BJ (cell line): ENCODE results near the gene PKP3. TPM values are rescaled to one million over a fixed set of nuclear protein-coding genes. Genes with fewer than 3 reads are reported as not detected.

Source experiments
- CTCF ChIA-PET: fragments of 350-600 bp; formaldehyde crosslinking; extraction: SDS; loops from one replicate; lab custom pipeline; 2021; ENCODE audit warnings: antibody characterized with exemption, inconsistent platforms; lab: Yijun Ruan, JAX
- POLR2A ChIA-PET: fragments of 300-600 bp; sonication (Branson Sonifier 250); formaldehyde crosslinking; extraction: SDS; loops from one replicate; lab custom pipeline; 2021; ENCODE audit warnings: antibody characterized with exemption; lab: Charles Lee
- DNase-seq: peaks from one replicate; pipeline ENCODE4 v3.0.0-alpha.2; 2011; ENCODE audit warnings: low read depth
- H3K27me3 ChIP-seq: 2 replicates; pipeline ENCODE4 v1.6.0; 2011; ENCODE audit warnings: low read length; ENCODE audit not compliant: control insufficient read depth, insufficient read depth
- H3K36me3 ChIP-seq: 2 replicates; pipeline ENCODE4 v1.5.1; 2011; ENCODE audit warnings: low read length; ENCODE audit not compliant: control insufficient read depth, insufficient read depth
- H3K4me3 ChIP-seq: 2 replicates; pipeline ENCODE4 v1.5.1; 2011; ENCODE audit warnings: low read depth, mild to moderate bottlenecking, control low read depth, low read length
- polyA plus RNA-seq: library from polyadenylated mRNA; depleted of rRNA; stranded (reverse); fragments of >200 nt; gene quantifications from 2 replicates; pipeline ENCODE4 v1.2.3, GENCODE V29; 2011
- TF ChIP-seq, protein P1 (sequence below): IDR thresholded peaks from 2 replicates; pipeline ENCODE4 v1.5.1; 2011; ENCODE audit warnings: low read depth, mild to moderate bottlenecking, control low read depth, inconsistent platforms, low read length, moderate library complexity; ENCODE audit not compliant: insufficient read depth

The PKP3 gene
- polyA plus RNA-seq, 1 experiment = 0.86 TPM

DNA sequence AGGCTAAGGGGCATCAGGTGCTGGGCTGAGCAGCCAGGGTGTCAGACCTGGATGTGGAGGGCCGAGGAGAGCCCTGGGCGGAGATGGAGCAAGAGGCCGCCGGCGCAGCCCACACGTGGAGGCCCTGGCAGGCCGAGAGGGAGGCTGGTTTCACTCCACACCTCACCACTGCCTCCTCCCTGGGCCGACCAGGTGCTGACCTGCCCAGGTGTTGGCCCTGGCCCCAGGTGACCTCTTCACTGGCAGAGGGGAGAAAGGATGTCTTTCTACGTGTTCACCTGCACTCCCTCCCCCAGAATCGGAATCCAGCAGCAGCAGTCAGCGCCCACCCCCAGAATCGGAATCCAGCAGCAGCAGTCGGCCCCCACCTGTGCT, 47.0 kb downstream of the PKP3 start:
- DNase-seq = no peak
- POLR2A ChIA-PET = no interaction called here
- Histone ChIP-seq H3K27me3 (peaks cover 3% of the 10 kb centered on the region), H3K36me3 (no peaks in the 10 kb centered on the region), H3K4me3 (no peak overlapping the region)
- CTCF ChIA-PET = interaction anchor here (0.6 kb wide), 1 partner anchor 78 kb away, joined by 3 read pairs; no protein-coding TSS in a partner anchor
- TF ChIP-seq, protein P1, sequence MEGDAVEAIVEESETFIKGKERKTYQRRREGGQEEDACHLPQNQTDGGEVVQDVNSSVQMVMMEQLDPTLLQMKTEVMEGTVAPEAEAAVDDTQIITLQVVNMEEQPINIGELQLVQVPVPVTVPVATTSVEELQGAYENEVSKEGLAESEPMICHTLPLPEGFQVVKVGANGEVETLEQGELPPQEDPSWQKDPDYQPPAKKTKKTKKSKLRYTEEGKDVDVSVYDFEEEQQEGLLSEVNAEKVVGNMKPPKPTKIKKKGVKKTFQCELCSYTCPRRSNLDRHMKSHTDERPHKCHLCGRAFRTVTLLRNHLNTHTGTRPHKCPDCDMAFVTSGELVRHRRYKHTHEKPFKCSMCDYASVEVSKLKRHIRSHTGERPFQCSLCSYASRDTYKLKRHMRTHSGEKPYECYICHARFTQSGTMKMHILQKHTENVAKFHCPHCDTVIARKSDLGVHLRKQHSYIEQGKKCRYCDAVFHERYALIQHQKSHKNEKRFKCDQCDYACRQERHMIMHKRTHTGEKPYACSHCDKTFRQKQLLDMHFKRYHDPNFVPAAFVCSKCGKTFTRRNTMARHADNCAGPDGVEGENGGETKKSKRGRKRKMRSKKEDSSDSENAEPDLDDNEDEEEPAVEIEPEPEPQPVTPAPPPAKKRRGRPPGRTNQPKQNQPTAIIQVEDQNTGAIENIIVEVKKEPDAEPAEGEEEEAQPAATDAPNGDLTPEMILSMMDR = no peak

DNA sequence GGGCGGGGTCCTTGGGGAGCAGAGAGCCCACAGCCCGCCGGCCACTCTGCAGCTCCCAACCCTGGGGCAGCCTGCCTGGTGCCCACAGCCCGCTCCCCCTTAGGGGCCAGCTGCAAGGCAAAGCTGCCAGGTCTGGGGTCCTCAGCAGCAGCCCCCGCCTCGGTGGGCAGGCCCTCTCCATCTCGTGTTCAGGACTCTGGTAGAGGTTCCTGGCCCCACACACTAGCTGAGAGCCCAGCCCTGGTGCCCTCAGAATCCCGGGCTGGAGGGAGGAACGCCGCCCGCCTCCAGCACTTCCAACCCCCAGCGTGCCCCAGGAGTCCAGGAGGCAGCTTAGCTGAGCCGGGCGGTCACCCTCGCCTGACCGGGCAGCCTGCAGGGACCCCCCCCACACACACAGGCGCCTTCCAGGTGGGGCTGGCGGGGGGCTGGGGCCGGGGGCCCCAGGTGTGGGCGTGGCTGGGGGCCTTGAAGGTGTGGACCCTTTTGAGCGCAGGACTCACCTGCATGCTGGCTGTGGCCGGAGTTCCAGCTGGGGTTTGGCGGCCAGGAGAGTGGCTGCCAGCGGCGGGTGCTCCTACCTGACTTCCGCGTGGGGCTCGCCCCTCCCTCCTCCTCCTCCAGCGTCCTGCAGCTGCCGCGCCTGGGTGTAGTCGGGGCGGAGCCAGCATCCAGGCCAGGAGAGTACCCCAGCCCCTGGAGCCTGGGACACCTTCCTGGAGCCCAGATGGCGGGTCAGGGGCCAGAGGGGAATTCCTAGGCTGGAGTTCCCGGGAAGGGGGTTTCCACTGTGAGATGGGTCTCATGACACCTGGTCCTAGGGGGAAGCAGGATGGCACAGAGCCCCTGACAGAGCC, 47.6 kb downstream of the PKP3 start, which contains the start of gene ANO9:
Gene ANO9 (minus strand): TSS at position 594 of the 857 bp plus-strand sequence. CDS start 85 bp downstream, at position 509.
- peaks cover 3% of the 10 kb centered on the region for H3K27me3 ChIP-seq
- ChIA-PET CTCF (no interaction called here), POLR2A (no interaction called here)
- no peaks in the 10 kb centered on the region for H3K36me3 ChIP-seq
- TF ChIP-seq, protein P1 = no peak
- no peak for DNase-seq
- H3K4me3 ChIP-seq = no peak within 1 kb of the TSS

DNA sequence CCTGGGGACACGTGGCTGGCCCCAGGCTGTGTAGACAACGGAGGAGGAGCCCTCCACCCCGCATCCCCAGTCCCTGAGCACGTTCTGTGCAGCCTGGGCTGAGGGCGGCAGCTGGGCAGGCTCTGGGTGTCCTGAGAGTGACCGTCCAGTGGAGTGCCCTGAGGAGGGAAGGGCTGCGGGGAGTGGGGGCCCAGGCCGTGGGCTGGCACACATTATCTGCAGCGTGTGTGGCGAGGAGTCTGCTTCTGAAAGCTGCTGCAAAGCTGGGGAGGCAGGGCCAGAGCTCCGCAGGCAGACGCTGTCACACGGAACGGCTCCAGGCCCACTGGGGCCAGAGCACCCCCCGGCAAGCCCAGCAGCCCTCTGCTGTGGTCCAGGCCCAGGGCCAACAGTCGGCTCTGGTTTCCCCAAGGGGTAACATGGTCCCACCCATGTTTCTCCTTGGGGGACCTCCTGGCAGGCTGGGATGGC, 48.6 kb downstream of the PKP3 start:
- no peak for DNase-seq
- ChIA-PET CTCF (no interaction called here), POLR2A (no interaction called here)
- peaks cover 3% of the 10 kb centered on the region for H3K27me3 ChIP-seq
- H3K4me3 ChIP-seq = no peak overlapping the region
- TF ChIP-seq, protein P1 = no peak
- H3K36me3 ChIP-seq = no peaks in the 10 kb centered on the region

DNA sequence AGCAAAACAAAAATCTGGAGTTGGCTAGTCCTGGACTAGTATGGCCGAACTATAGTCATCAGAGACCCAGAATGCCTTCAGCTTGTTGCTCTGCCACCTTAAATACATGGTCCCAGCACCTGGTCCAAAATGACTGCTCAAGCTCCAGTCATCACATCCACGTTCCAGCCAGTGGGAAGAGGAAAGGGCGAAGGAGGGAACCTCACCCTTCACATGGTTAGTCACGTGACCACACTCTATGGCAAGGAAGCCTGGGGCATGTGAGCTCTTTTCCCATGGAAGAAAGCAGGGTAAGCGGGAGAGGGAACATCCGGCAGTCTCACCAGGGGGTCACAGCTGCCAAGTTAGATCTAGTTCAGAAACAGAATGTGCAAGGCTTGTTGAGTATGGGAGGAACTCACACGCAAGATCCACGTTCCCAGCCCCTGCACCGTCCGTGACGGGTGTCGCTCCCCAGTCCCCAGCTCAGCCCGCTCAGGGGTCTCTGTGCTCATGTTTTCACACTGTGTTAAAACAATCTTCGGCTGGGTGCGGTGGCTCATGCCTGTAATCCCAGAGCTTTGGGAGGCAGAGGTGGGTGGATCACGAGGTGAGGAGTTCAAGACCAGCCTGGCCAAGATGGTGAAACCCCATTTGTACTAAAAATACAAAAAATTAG, 49.7 kb downstream of the PKP3 start:
- TF ChIP-seq, protein P1 = no peak
- Histone ChIP-seq H3K27me3 (peaks cover 3% of the 10 kb centered on the region), H3K4me3 (no peak overlapping the region), H3K36me3 (no peaks in the 10 kb centered on the region)
- ChIA-PET CTCF (interaction anchor here (0.6 to 1.4 kb wide), 3 partner anchors 47 to 138 kb away, joined by 3 to 6 read pairs (median 3); no protein-coding TSS in a partner anchor), POLR2A (interaction anchor here (0.6 kb wide), 1 partner anchor 88 kb away, joined by 3 read pairs; no protein-coding TSS in a partner anchor)
- DNase-seq = no peak
